Measurements from ENCODE around the gene GPR183. TPM values are rescaled to one million over a fixed set of nuclear protein-coding genes. Genes with fewer than 3 reads are reported as not detected.

GPR183 gene
- total RNA-seq, 1 donor from 2014 or later = not detected

DNA sequence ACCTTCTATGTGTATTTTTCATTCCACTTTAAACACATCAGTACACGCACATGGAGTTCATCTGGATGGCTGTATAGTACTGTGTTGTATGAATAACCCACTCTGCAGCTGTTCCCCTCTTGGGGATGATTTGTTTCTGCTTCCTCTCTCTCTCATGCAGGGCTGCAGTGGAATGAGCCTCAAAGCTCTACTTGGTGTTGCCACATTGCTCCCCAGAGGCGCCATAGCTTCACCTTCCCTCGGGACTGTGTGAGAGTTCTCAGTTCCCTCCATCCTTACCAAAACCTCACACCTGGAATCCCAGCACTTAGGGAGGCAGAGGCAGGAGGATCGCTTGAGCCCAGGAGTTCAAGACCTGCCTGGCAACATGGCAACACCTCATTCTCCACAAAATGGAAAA lies 28.4 kb upstream of the GPR183 start:
- no peak for DNase-seq (ENCODE audit: low spot score, unreplicated experiment)
- peaks cover 5% of the 10 kb centered on the region for H3K36me3 Mint-ChIP-seq (ENCODE audit: insufficient read depth)
- TF ChIP-seq, protein P1, sequence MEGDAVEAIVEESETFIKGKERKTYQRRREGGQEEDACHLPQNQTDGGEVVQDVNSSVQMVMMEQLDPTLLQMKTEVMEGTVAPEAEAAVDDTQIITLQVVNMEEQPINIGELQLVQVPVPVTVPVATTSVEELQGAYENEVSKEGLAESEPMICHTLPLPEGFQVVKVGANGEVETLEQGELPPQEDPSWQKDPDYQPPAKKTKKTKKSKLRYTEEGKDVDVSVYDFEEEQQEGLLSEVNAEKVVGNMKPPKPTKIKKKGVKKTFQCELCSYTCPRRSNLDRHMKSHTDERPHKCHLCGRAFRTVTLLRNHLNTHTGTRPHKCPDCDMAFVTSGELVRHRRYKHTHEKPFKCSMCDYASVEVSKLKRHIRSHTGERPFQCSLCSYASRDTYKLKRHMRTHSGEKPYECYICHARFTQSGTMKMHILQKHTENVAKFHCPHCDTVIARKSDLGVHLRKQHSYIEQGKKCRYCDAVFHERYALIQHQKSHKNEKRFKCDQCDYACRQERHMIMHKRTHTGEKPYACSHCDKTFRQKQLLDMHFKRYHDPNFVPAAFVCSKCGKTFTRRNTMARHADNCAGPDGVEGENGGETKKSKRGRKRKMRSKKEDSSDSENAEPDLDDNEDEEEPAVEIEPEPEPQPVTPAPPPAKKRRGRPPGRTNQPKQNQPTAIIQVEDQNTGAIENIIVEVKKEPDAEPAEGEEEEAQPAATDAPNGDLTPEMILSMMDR (IDR thresholded peaks at IDR 0.05; ENCODE audit: unreplicated experiment) = no peak
- no peak overlapping the region for H3K27ac Mint-ChIP-seq
- peaks cover 3% of the 10 kb centered on the region for H3K4me1 Mint-ChIP-seq (ENCODE audit: low read depth)
- no peaks in the 10 kb centered on the region for H3K27me3 Mint-ChIP-seq
- no peaks in the 10 kb centered on the region for H3K9me3 Mint-ChIP-seq (ENCODE audit: low read depth)
- no peak overlapping the region for H3K4me3 Mint-ChIP-seq (ENCODE audit: low read depth)

DNA sequence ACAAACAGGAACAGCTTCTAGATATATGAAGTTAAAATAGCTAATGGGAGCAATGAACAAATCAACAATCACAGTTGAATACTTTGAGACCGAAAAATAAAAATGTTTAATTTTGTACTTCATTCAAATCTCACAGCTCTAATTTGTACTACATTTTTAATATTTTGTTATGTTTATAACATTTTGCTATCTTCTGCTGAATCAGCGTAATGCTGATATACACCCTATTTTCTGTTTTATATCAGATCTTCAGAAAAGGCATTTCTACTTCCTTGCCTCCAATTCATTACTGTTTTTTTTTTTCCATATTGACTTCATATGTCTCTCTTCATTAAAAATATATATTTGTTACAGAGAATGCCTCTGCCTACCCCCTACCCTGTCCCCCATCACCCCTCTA lies 27.9 kb upstream of the GPR183 start:
- Mint-ChIP-seq H3K36me3 (ENCODE audit: insufficient read depth) (peaks cover 3% of the 10 kb centered on the region), H3K4me1 (ENCODE audit: low read depth) (peaks cover 3% of the 10 kb centered on the region), H3K27ac (no peak overlapping the region), H3K9me3 (ENCODE audit: low read depth) (no peaks in the 10 kb centered on the region), H3K4me3 (ENCODE audit: low read depth) (no peak overlapping the region), H3K27me3 (no peaks in the 10 kb centered on the region)
- TF ChIP-seq, protein P1 (IDR thresholded peaks at IDR 0.05; ENCODE audit: unreplicated experiment) = no peak
- DNase-seq (ENCODE audit: low spot score, unreplicated experiment) = no peak

DNA sequence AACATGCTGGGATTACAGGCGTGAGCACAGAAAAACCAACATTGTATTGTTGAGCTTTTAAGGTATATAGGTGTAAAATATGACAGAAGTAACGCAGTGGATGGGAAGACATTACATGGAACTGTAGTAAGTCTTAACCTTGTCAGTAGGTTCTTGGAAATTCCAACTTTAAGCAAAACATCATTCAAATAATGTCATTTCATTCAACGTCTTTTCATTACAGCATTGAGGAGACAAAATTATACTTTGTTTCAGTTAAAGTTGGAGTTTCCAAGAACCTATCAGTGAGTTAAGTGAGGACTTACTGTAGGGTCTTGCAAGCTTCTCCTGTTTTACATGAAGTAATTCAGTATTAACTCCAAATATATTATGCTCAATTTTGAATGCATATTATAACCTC lies 27.0 kb upstream of the GPR183 start:
- no peak for DNase-seq (ENCODE audit: low spot score, unreplicated experiment)
- H3K36me3 Mint-ChIP-seq (ENCODE audit: insufficient read depth) = peaks cover 5% of the 10 kb centered on the region
- no peak overlapping the region for H3K27ac Mint-ChIP-seq
- no peaks in the 10 kb centered on the region for H3K27me3 Mint-ChIP-seq
- no peaks in the 10 kb centered on the region for H3K9me3 Mint-ChIP-seq (ENCODE audit: low read depth)
- H3K4me1 Mint-ChIP-seq (ENCODE audit: low read depth) = peaks cover 3% of the 10 kb centered on the region
- TF ChIP-seq, protein P1 (IDR thresholded peaks at IDR 0.05; ENCODE audit: unreplicated experiment) = no peak
- H3K4me3 Mint-ChIP-seq (ENCODE audit: low read depth) = no peak overlapping the region

DNA sequence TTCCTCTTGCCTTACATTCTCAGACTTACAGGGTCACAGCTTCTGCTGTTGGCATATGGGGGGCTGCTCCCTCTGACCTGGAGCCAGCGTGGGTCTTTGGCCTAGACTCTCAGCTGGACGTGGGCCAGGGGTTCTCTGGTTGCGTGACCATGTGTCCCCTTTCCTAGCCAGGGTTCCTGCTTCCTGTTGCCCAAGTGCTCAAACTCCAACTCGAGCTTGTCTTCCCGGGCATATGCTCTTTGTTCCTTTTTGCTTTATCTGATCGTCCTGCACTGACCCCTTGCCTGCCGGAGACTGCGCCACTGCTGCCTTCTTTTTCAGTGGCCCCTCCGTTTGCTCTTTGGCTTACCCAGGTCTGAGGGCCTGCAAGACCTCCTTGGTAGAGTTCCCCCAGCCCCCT lies 25.3 kb upstream of the GPR183 start:
- TF ChIP-seq, protein P1 (IDR thresholded peaks at IDR 0.05; ENCODE audit: unreplicated experiment) = no peak
- no peak overlapping the region for H3K27ac Mint-ChIP-seq
- H3K27me3 Mint-ChIP-seq = no peaks in the 10 kb centered on the region
- H3K36me3 Mint-ChIP-seq (ENCODE audit: insufficient read depth) = peaks cover 7% of the 10 kb centered on the region
- peaks cover 3% of the 10 kb centered on the region for H3K4me1 Mint-ChIP-seq (ENCODE audit: low read depth)
- no peaks in the 10 kb centered on the region for H3K9me3 Mint-ChIP-seq (ENCODE audit: low read depth)
- DNase-seq (ENCODE audit: low spot score, unreplicated experiment) = no peak
- H3K4me3 Mint-ChIP-seq (ENCODE audit: low read depth) = no peak overlapping the region

DNA sequence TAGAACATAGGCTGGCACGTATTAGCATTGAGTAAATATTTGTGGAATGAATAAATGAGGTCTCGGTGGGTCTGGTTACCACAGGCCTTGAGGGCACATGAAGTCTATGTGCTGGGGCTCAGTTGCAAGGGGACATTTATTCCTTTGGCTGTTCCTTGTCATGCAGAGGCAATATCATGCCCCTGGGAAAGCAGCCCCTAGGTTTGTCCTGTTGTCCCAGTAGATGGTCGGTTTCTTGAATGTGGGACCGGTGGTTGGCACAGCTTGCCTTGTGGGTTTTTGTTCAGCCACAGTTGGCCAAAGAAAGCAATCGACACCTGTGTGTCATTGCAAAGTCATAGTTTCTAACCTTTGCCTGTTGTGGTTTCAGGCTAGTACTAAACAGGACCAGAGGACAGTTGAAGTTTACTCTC lies 24.7 kb upstream of the GPR183 start:
- no peaks in the 10 kb centered on the region for H3K9me3 Mint-ChIP-seq (ENCODE audit: low read depth)
- TF ChIP-seq, protein P1 (IDR thresholded peaks at IDR 0.05; ENCODE audit: unreplicated experiment) = no peak

More for the DNA sequence above, 24.7 kb upstream of the GPR183 start:
- peaks cover 12% of the 10 kb centered on the region for H3K36me3 Mint-ChIP-seq (ENCODE audit: insufficient read depth)
- H3K27me3 Mint-ChIP-seq = no peaks in the 10 kb centered on the region
- H3K4me1 Mint-ChIP-seq (ENCODE audit: low read depth) = peaks cover 3% of the 10 kb centered on the region
- no peak for DNase-seq (ENCODE audit: low spot score, unreplicated experiment)
- no peak overlapping the region for H3K4me3 Mint-ChIP-seq (ENCODE audit: low read depth)
- H3K27ac Mint-ChIP-seq = no peak overlapping the region

Data from progenitor cell of endocrine pancreas (in vitro differentiated cells).